Hematopoietic multipotent progenitor cell treated with erythropoietin and hydrocortisone succinate and interleukin-3 and kit ligand, for 15 days (in vitro differentiated cells): ENCODE data around the gene KLRF2.

Experiments used
- DNase-seq: peaks from one replicate; pipeline ENCODE4 v3.0.0-alpha.2; 2015; ENCODE audit warnings: low spot score

The KLRF2 gene

GRCh38 chr12:9936591-9936990, 55.3 kb downstream of the KLRF2 start:
- DNase-seq = no peak

GRCh38 chr12:9940375-9940774, 59.1 kb downstream of the KLRF2 start:
- DNase-seq = no peak

DNA sequence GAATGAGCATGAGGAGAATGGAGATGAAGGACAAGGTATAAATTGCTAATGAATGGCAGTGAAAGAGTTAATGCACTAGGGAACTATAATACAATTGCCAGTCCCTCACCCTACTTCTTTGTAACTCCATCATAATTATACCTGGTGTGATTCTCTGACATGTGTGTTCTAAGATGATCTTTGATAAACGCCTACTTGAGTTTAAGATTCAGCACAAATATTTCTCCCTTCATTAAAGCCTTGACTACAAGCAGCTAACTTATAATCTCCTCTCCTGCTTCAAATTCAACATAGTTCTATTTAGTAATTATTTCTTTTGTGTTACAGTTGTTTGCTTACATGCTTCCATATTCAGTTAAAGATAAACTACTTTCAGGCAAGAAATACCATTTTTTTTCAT, 60.5 kb downstream of the KLRF2 start:
- no peak for DNase-seq

DNA sequence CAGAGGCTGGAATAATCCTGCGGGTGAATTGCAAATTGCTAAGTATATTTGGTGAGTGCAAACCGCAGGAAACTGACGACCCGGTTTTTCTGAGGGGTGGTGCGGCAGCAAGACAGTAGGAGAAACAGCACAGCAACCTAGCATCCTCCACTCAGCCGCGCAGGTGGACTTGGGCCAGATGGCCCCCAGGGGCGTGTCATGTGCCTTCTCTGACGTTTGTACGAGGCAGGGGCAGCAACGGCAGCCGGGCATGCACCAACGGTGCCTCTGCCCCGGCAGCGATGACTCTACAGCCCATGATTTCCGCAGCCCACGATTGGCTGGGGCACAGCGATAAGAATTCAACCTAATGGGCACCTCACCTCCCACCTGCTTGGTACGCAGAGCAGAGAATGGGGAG, 62.0 kb downstream of the KLRF2 start:
- no peak for DNase-seq

DNA sequence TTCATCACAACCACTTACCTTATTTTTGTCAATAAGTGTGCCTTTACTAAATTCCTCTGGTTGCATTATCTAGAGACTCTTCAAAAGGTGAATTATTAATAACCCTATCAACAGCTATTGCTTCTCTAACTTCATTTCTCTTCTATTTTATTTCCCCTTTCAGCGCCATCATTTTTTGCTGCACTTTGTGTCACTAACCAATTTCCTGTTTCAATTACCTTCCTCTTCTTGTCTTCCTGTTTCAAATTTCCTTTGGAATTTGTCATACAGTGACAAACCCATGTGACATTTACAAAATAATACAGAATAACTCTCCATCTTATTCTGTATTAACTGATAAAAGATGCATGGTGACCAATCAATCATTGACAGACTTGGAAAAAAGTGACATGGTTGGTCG, 63.1 kb downstream of the KLRF2 start:
- DNase-seq = no peak
